Ascending aorta (tissue), 2 donors: ENCODE measurements around the gene PRDM4. TPM values are rescaled to one million over a fixed set of nuclear protein-coding genes. Genes with fewer than 3 reads are reported as not detected.
"Not testable (repeated sequence)": the region's sequence is repeated elsewhere in the genome, so short reads cannot be mapped to it uniquely, and the experiment has no call there.

Source experiments
- DNase-seq, 2 donors: peaks; one replicate each; pipeline ENCODE4 v3.0.0-alpha.2; 2019; ENCODE audit warnings: low spot score in 2 of 2
- H3K27ac ChIP-seq, 2 donors: fragments of 200-600 bp; sonication (generic); one replicate each; pipeline ENCODE4 v1.5.1; 2016 to 2017; ENCODE audit warnings: mild to moderate bottlenecking in 1 of 2
- H3K27me3 ChIP-seq: fragments of 200-600 bp; sonication (generic); one replicate; pipeline ENCODE4 v1.5.1; 2017
- H3K36me3 ChIP-seq, 2 donors: fragments of 200-600 bp; sonication (generic); one replicate each; pipeline ENCODE4 v1.5.1; 2016
- H3K4me1 ChIP-seq, 2 donors: fragments of 200-600 bp; sonication (generic); one replicate each; pipeline ENCODE4 v1.5.1; 2016 to 2017; ENCODE audit warnings: mild to moderate bottlenecking in 1 of 2
- H3K4me3 ChIP-seq, 2 donors: fragments of 200-600 bp; sonication (generic); one replicate each; pipeline ENCODE4 v1.5.1; 2016 to 2017; ENCODE audit warnings: mild to moderate bottlenecking in 1 of 2
- H3K9me3 ChIP-seq, 2 donors: fragments of 200-600 bp; sonication (generic); one replicate each; pipeline ENCODE4 v1.5.1; 2016
- intact Hi-C: fragments of 100-400 bp; cut with DNase I; formaldehyde crosslinking; loops from one replicate; pipeline ENCODE4 v1.15.1; 2023
- total RNA-seq: library from RNA; depleted of rRNA; stranded (reverse); fragments of >200 nt; gene quantifications from one replicate; pipeline ENCODE4 v1.1.0, GENCODE V29; 2016
- TF ChIP-seq, protein P1 (sequence below), 3 experiments: fragments of 200-600 bp in 2 of 3; fragments of 450-650 bp in 1 of 3; sonication (generic) in 2 of 3; IDR thresholded peaks; one replicate each; pipeline ENCODE4 v1.5.1; 2016 to 2019; ENCODE audit warnings: antibody characterized with exemption in 3 of 3, mild to moderate bottlenecking in 1 of 3, moderate library complexity in 1 of 3

PRDM4 gene
- total RNA-seq, 1 donor from 2014 or later: 7.3 TPM

DNA sequence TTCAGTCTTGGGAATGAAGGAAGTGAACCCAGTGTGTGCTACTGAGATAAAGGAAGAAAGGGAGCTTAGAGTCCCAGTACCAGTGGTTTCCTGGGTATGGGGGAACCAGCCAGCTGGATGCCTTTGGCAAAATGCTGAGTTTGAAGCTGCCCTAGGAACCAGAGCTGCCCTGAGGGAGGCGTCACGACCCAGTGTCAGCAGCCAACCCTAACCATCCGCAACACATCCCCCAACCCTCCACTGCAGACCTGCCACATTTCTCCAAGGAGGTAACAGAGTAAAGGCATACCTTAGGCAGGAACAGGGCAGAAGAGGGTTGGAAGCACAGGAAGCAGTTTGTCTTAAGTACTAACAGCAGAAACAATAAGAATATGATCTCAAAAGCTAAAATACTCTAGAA, 28.6 kb downstream of the PRDM4 start:
- no peak overlapping the region for H3K4me3 ChIP-seq
- H3K36me3 ChIP-seq: peaks cover 32 to 44% of the 10 kb centered on the region in 2 donors
- intact Hi-C loops: no loop called here

DNA sequence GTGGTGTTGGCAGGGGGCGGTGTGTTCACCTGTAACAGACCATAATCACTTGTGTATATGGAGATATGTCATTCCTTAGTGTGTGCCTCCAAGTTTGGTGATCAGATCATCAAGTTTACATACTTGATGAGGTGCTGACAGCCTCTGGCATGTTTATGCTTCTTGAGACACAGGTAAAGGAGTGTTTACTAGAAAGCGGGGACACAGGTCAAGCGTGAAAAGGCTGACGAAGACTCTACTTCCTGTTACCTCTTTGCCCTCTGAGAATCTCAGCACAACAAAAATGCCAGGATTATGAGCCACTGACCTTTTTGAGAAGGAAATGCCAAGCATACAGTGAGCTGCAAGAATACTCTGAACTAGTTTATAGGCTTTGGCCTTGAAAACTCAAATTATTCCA, 29.6 kb downstream of the PRDM4 start:
- DNase-seq: no peak
- H3K4me1 ChIP-seq: no peaks in the 10 kb centered on the region
- H3K9me3 ChIP-seq: no peaks in the 10 kb centered on the region
- peaks cover 24 to 34% of the 10 kb centered on the region in 2 donors for H3K36me3 ChIP-seq
- intact Hi-C loops: no loop called here
- no peak overlapping the region for H3K27ac ChIP-seq
- H3K4me3 ChIP-seq: no peak overlapping the region
- TF ChIP-seq, protein P1, sequence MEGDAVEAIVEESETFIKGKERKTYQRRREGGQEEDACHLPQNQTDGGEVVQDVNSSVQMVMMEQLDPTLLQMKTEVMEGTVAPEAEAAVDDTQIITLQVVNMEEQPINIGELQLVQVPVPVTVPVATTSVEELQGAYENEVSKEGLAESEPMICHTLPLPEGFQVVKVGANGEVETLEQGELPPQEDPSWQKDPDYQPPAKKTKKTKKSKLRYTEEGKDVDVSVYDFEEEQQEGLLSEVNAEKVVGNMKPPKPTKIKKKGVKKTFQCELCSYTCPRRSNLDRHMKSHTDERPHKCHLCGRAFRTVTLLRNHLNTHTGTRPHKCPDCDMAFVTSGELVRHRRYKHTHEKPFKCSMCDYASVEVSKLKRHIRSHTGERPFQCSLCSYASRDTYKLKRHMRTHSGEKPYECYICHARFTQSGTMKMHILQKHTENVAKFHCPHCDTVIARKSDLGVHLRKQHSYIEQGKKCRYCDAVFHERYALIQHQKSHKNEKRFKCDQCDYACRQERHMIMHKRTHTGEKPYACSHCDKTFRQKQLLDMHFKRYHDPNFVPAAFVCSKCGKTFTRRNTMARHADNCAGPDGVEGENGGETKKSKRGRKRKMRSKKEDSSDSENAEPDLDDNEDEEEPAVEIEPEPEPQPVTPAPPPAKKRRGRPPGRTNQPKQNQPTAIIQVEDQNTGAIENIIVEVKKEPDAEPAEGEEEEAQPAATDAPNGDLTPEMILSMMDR (IDR thresholded peaks at IDR 0.05): no peak
- H3K27me3 ChIP-seq: no peaks in the 10 kb centered on the region

More for the DNA sequence above, 28.6 kb downstream of the PRDM4 start:
- H3K27me3 ChIP-seq: no peaks in the 10 kb centered on the region
- TF ChIP-seq, protein P1 (IDR thresholded peaks at IDR 0.05): no peak
- no peak overlapping the region for H3K27ac ChIP-seq
- H3K9me3 ChIP-seq: no peaks in the 10 kb centered on the region
- DNase-seq: no peak
- no peaks in the 10 kb centered on the region for H3K4me1 ChIP-seq

DNA sequence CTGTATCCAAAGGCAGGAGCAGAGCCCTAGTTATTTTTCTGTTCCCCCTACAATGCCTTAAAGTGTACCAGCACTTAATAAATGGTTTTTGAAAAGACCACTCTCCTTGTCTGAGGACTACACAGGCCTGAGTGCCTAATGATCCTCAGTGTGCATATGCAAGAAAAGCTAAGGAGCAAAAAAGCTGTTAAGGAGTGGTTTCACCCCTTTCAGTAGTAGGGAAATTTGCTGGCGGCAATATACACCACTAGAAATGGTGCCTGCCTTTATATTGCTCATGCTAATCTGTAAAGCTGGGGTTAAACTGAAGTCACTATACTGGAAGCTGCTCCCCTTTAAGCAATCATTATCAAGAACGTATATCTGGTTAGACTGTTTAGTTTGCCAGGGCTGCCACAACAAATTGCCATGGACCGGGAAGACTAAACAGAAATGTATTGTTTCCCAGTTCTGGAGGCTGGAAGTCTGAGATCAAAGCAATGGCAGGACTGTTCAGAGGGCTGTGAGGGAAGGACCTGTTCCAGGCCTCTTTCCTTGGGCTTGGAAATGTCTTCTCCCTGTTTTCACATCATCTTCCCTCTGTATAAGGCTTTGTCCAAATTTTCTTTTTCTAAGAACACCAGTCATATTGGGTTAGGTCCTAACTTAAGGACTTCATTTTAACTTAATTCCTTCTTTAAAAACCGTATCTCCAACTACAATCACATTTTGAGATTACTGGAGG, 30.2 kb downstream of the PRDM4 start:
- no peak overlapping the region for H3K4me3 ChIP-seq
- no peak overlapping the region for H3K27ac ChIP-seq
- intact Hi-C loops: no loop called here
- no peak for DNase-seq
- H3K27me3 ChIP-seq: no peaks in the 10 kb centered on the region
- H3K4me1 ChIP-seq: no peaks in the 10 kb centered on the region
- H3K36me3 ChIP-seq: peaks cover 18 to 28% of the 10 kb centered on the region in 2 donors
- TF ChIP-seq, protein P1 (IDR thresholded peaks at IDR 0.05): no peak
- no peaks in the 10 kb centered on the region for H3K9me3 ChIP-seq

DNA sequence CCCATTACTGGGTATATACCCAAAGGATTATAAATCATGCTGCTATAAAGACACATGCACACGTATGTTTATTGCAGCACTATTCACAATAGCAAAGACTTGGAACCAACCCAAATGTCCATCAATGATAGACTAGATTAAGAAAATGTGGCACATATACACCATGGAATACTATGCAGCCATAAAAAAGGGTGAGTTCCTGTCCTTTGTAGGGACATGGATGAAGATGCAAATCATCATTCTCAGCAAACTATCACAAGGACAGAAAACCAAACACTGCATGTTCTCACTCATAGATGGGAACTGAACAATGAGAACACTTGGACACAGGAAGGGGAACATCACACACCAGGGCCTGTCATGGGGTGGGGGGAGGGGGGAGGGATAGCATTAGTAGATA, 33.2 kb downstream of the PRDM4 start:
- H3K9me3 ChIP-seq, H3K27me3 ChIP-seq, DNase-seq, H3K4me1 ChIP-seq, intact Hi-C loops, H3K27ac ChIP-seq, H3K4me3 ChIP-seq, H3K36me3 ChIP-seq: not testable (repeated sequence)

DNA sequence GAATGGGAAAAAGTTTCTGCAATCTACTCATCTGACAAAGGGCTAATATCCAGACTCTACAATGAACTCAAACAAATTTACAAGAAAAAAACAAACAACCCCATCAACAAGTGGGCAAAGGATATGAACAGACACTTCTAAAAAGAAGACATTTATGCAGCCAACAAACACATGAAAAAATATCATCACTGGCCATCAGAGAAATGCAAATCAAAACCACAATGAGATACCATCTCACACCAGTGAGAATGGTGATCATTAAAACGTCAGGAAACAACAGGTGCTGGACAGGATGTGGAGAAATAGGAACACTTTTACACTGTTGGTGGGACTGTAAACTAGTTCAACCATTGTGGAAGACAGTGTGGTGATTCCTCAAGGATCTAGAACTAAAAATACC, 33.6 kb downstream of the PRDM4 start:
- DNase-seq, intact Hi-C loops, H3K4me1 ChIP-seq, H3K27me3 ChIP-seq, H3K36me3 ChIP-seq, H3K27ac ChIP-seq, H3K4me3 ChIP-seq, H3K9me3 ChIP-seq: not testable (repeated sequence)

DNA sequence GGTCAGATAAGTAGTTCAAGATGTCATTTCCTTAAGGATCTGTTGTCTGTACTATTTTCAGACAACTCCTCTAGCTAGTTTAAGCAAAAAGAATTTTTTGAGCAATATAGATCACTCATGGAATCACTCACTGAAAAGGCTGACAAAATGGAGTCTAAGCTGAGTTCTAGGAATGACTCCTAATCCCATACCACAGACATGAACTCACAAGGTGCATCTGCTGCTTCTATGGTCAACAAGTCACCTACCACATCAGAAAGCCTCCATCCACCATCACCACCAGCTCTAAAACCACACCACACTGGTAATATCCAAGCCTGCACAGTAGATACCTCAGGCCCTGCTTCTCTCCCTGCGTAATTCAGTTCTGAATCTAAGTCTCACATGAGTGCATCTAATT, 42.3 kb downstream of the PRDM4 start:
- H3K4me3 ChIP-seq: no peak overlapping the region

More for the DNA sequence above, 42.3 kb downstream of the PRDM4 start:
- intact Hi-C loops: no loop called here
- H3K4me1 ChIP-seq: no peaks in the 10 kb centered on the region
- TF ChIP-seq, protein P1 (IDR thresholded peaks at IDR 0.05): no peak
- DNase-seq: no peak
- H3K36me3 ChIP-seq: peaks cover 16 to 24% of the 10 kb centered on the region in 2 donors
- no peak overlapping the region for H3K27ac ChIP-seq
- H3K9me3 ChIP-seq: no peaks in the 10 kb centered on the region
- H3K27me3 ChIP-seq: no peaks in the 10 kb centered on the region
